Smooth muscle cell (in vitro differentiated cells): Measurements from ENCODE around the gene CINP. TPM values are rescaled to one million over a fixed set of nuclear protein-coding genes. Genes with fewer than 3 reads are reported as not detected.
A peak's percentile ranks its signal among the peaks of the same experiment; 100 is the strongest.

Experiments
- DNase-seq: peaks from one replicate; lab custom pipeline; 2025; ENCODE audit not compliant: unreplicated experiment; lab: John Stamatoyannopoulos, UW
- H2AFZ ChIP-seq: fragments of 200-600 bp; sonication (generic); 2 replicates; pipeline ENCODE4 v1.6.0; 2016; ENCODE audit warnings: antibody characterized with exemption, low read depth, mild to moderate bottlenecking
- H3F3A ChIP-seq: fragments of 200-600 bp; sonication (generic); 2 replicates; pipeline ENCODE4 v1.6.0; 2017; ENCODE audit warnings: antibody characterized with exemption, low read depth
- H3K27ac ChIP-seq: fragments of 200-600 bp; sonication (generic); 2 replicates; pipeline ENCODE4 v1.5.1; 2016; ENCODE audit warnings: low read depth, mild to moderate bottlenecking
- H3K27me3 ChIP-seq: fragments of 200-600 bp; sonication (generic); 2 replicates; pipeline ENCODE4 v1.6.1; 2016; ENCODE audit warnings: low read depth, mild to moderate bottlenecking
- H3K36me3 ChIP-seq: fragments of 200-600 bp; sonication (generic); 2 replicates; pipeline ENCODE4 v1.5.1; 2016; ENCODE audit warnings: low read depth
- H3K4me1 ChIP-seq: fragments of 200-600 bp; sonication (generic); 2 replicates; pipeline ENCODE4 v1.5.1; 2016; ENCODE audit warnings: low read depth
- H3K4me2 ChIP-seq: fragments of 200-600 bp; sonication (generic); 2 replicates; pipeline ENCODE4 v1.6.0; 2016; ENCODE audit warnings: mild to moderate bottlenecking
- H3K4me3 ChIP-seq: fragments of 200-600 bp; sonication (generic); 2 replicates; pipeline ENCODE4 v1.5.1; 2016; ENCODE audit warnings: mild to moderate bottlenecking
- H3K79me2 ChIP-seq: fragments of 200-600 bp; sonication (generic); 2 replicates; pipeline ENCODE4 v1.6.0; 2016; ENCODE audit warnings: low read depth, mild to moderate bottlenecking
- H3K9ac ChIP-seq: fragments of 200-600 bp; sonication (generic); 2 replicates; pipeline ENCODE4 v1.6.0; 2016; ENCODE audit warnings: low read depth
- H3K9me3 ChIP-seq: fragments of 200-600 bp; sonication (generic); replicated peaks from 2 replicates; pipeline ENCODE4 v1.5.1; 2016; ENCODE audit warnings: low read depth
- H4K20me1 ChIP-seq: fragments of 200-600 bp; sonication (generic); 2 replicates; pipeline ENCODE4 v1.6.0; 2016; ENCODE audit warnings: low read depth
- WGBS: methylation state at CpG from one replicate; pipeline ENCODE4 v1.1.7; 2016; ENCODE audit warnings: low lambda C conversion rate; 5-methylcytosine and 5-hydroxymethylcytosine counted together
- polyA plus RNA-seq: library from polyadenylated mRNA; unstranded; fragments of >200 nt; fragmentation: Nextera tagmentation; extraction: Ambion mirVana; gene quantifications from 2 replicates; pipeline ENCODE4 v1.2.1, GENCODE V29; 2016
- total RNA-seq: library from RNA; depleted of rRNA; stranded (reverse); fragments of >200 nt; gene quantifications from 2 replicates; pipeline ENCODE4 v1.2.3, GENCODE V29; 2014
- TF ChIP-seq, protein P1 (sequence below): fragments of 200-600 bp; sonication (generic); IDR thresholded peaks from 2 replicates; pipeline ENCODE4 v1.5.1; 2017; ENCODE audit warnings: borderline replicate concordance, mild to moderate bottlenecking, antibody characterized with exemption; ENCODE audit not compliant: insufficient read depth, poor library complexity, severe bottlenecking

Gene CINP
- total and polyA plus RNA-seq, 2 experiments from 2014 or later = 36.5 to 43.6 TPM

DNA sequence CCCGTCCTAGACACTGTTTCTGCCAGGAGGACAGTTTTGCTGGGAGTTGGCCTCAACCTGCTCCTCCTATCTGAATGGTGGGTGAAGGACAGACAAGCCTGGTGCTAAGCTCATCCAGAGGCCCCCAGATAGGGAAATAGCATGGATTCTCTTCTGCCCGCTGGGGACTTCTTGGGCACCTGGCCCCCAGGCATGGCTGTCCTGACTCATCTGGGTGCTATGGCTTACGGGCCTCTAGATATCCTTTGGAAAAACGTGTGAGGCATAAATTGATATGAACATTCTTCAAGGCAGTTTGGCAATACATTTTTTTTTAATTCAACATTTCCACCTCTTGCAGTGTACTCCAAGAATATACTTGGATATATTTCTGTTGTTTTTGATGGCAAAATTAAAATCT is 8.7 kb upstream of the CINP start:
- Histone ChIP-seq H3K27me3 (no peaks in the 10 kb centered on the region), H2AFZ (no peak overlapping the region), H3K4me2 (no peak overlapping the region), H3K27ac (no peak overlapping the region), H3K79me2 (peaks cover 40% of the 10 kb centered on the region), H3F3A (no peaks in the 10 kb centered on the region), H3K36me3 (no peaks in the 10 kb centered on the region), H3K9me3 (no peaks in the 10 kb centered on the region), H3K4me3 (no peak overlapping the region), H3K9ac (no peak overlapping the region), H3K4me1 (no peaks in the 10 kb centered on the region), H4K20me1 (peaks cover 84% of the 10 kb centered on the region)
- WGBS = 87% methylated on average over 4 of the region's 4 CpGs
- TF ChIP-seq, protein P1, sequence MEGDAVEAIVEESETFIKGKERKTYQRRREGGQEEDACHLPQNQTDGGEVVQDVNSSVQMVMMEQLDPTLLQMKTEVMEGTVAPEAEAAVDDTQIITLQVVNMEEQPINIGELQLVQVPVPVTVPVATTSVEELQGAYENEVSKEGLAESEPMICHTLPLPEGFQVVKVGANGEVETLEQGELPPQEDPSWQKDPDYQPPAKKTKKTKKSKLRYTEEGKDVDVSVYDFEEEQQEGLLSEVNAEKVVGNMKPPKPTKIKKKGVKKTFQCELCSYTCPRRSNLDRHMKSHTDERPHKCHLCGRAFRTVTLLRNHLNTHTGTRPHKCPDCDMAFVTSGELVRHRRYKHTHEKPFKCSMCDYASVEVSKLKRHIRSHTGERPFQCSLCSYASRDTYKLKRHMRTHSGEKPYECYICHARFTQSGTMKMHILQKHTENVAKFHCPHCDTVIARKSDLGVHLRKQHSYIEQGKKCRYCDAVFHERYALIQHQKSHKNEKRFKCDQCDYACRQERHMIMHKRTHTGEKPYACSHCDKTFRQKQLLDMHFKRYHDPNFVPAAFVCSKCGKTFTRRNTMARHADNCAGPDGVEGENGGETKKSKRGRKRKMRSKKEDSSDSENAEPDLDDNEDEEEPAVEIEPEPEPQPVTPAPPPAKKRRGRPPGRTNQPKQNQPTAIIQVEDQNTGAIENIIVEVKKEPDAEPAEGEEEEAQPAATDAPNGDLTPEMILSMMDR = no peak
- DNase-seq = no peak

DNA sequence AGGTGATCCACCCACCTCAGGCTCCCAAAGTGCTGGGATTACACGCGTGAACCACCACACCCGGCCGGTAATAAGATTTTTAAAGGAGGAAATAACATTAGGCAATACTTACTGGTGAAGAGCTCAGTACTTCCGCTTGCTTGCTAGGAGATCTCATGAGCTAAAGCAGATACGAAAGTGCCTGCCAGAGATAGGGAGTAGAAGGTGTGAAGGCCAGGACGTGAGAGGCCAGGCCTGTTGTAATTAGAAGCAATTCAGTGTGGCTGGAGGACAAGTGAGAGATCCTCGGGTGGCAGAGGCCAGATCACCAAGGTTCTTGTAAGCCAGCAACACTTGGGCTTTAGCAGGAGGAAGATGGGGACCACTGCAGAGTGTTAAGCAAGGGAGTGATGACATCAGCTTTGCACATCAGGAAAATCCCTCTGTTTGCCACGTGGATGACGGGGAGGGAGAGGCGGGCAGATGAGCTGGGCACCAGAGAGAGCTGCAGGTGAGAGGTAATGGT is 7.7 kb upstream of the CINP start:
- no peaks in the 10 kb centered on the region for H3F3A ChIP-seq
- peaks cover 50% of the 10 kb centered on the region for H3K79me2 ChIP-seq
- WGBS = 75% methylated on average over 11 of the region's 11 CpGs
- no peak for DNase-seq
- H3K27me3 ChIP-seq = no peaks in the 10 kb centered on the region
- no peak overlapping the region for H3K27ac ChIP-seq
- H4K20me1 ChIP-seq = peaks cover 79% of the 10 kb centered on the region
- no peaks in the 10 kb centered on the region for H3K4me1 ChIP-seq
- no peaks in the 10 kb centered on the region for H3K36me3 ChIP-seq
- no peak overlapping the region for H3K9ac ChIP-seq
- H3K4me3 ChIP-seq = no peak overlapping the region
- no peak overlapping the region for H2AFZ ChIP-seq
- TF ChIP-seq, protein P1 = no peak
- H3K4me2 ChIP-seq = no peak overlapping the region
- no peaks in the 10 kb centered on the region for H3K9me3 ChIP-seq

DNA sequence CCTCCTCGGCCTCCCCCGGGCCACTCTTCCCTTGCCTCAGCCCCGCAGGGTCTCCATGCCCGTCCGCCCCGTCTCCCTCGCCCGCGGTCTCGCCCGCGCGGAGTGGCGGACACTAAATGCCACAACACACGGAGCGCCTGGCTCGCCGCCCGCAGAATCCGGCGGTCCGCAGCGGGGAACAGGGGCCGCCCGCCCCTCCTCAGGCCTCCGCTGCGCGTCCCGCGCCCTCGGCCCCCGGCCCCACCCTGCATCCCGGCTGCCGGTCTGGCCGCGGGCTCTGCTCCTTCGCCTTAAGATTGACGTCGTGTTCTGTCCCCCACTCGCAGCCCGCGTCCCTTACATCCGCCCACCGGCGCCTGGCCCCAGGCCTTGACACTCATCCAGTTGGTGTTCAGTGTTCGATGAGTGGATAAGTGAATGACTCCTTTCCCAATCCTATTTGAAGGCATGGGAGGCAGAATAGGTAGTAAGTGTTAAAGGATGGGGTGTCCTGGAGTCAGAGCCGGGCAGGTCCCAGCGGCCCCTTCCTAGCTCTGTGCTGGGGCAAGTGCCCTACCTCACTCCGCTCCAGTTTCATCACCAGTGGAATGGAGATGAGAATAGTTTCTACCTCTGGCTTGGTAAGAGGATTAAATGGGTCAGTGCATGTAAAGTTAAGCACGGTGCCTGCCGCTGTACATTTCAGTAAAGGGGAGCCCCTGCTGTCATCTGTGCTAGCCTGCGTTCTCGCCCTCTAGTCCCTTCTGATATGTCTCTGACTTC is 673 bp upstream of the CINP start:
- Histone ChIP-seq H3K79me2 (peaks cover 56% of the 10 kb centered on the region), H3K27ac (peak overlapping the region; percentile 84), H3F3A (no peaks in the 10 kb centered on the region), H3K9ac (peak overlapping the region; percentile 91), H3K4me2 (peak overlapping the region; percentile 96), H3K27me3 (no peaks in the 10 kb centered on the region), H3K36me3 (no peaks in the 10 kb centered on the region), H3K4me3 (peak overlapping the region; percentile 84), H4K20me1 (peaks cover 15% of the 10 kb centered on the region), H2AFZ (peak overlapping the region; percentile 81), H3K9me3 (no peaks in the 10 kb centered on the region), H3K4me1 (peaks cover 12% of the 10 kb centered on the region)
- peak; percentile 76 for DNase-seq
- WGBS = 10% methylated on average over 26 of the region's 53 CpGs
- TF ChIP-seq, protein P1 = no peak

- TF ChIP-seq, protein P1 = no peak
- WGBS = 53% methylated on average over 4 of the region's 4 CpGs
- Histone ChIP-seq H3K36me3 (no peaks in the 10 kb centered on the region), H3K27me3 (no peaks in the 10 kb centered on the region), H4K20me1 (peaks cover 3% of the 10 kb centered on the region), H3F3A (no peaks in the 10 kb centered on the region), H3K79me2 (peaks cover 45% of the 10 kb centered on the region), H2AFZ (peak overlapping the region; percentile 91), H3K27ac (peak overlapping the region; percentile 84), H3K9me3 (no peaks in the 10 kb centered on the region), H3K4me2 (peak overlapping the region; percentile 96), H3K9ac (peak overlapping the region; percentile 91), H3K4me3 (peak overlapping the region; percentile 84), H3K4me1 (peaks cover 12% of the 10 kb centered on the region)
- DNase-seq = no peak
Measured at GRCh38 chr14:102362084-102362483, 606 bp downstream of the CINP start.
